ENCODE measurements around the gene CCDC7. TPM values are rescaled to one million over a fixed set of nuclear protein-coding genes. Genes with fewer than 3 reads are reported as not detected.

Gene CCDC7
- total RNA-seq, 1 experiment from 2014 or later, result 7.4 TPM

DNA sequence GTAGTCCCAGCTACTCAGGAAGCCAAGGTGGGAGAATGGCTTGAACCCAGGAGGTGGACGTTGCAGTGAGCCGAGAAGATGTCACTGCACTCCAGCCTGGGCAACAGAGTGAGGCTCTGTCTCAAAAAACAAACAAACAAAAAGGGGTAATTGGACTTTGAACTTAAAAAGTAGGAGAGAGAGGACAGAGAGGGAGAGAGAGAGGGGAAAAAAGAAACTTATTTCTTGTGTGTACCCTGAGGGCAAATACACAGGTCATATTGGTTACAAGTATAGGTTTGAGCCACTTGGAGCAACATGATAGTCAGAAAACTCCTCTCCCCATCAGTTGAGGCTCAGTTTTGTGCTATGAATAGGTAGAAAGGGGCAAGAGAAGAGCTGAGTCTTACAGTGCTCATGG is 42.8 kb upstream of the CCDC7 start:
- H3K27me3 Mint-ChIP-seq (ENCODE audit: unreplicated experiment), result no peaks in the 10 kb centered on the region
- peaks cover 10% of the 10 kb centered on the region for H3K4me1 Mint-ChIP-seq (ENCODE audit: low read depth, unreplicated experiment)
- intact Hi-C loops (cut with micrococcal nuclease; ENCODE audit: unreplicated experiment), result no loop called here
- no peak overlapping the region for H3K4me3 Mint-ChIP-seq (ENCODE audit: low read depth, unreplicated experiment)
- H3K36me3 Mint-ChIP-seq (ENCODE audit: insufficient read depth, unreplicated experiment), result no peaks in the 10 kb centered on the region
- no peak overlapping the region for H3K27ac Mint-ChIP-seq (ENCODE audit: unreplicated experiment)
- no peak for TF ChIP-seq CTCF (IDR thresholded peaks at IDR 0.05; ENCODE audit: unreplicated experiment)
- no peak for DNase-seq
- H3K9me3 Mint-ChIP-seq (ENCODE audit: low read depth, unreplicated experiment), result no peaks in the 10 kb centered on the region
- CTCF ChIA-PET, result interaction anchor here (0.6 kb wide), 1 partner anchor 101 kb away, joined by 3 read pairs; no protein-coding TSS in a partner anchor
- BruUV-seq (replicated peaks), result no TSS peak

- DNase-seq, result no peak
- intact Hi-C loops (cut with micrococcal nuclease; ENCODE audit: unreplicated experiment), result no loop called here
- H3K4me1 Mint-ChIP-seq (ENCODE audit: low read depth, unreplicated experiment), result peaks cover 11% of the 10 kb centered on the region
- no peaks in the 10 kb centered on the region for H3K9me3 Mint-ChIP-seq (ENCODE audit: low read depth, unreplicated experiment)
- H3K36me3 Mint-ChIP-seq (ENCODE audit: insufficient read depth, unreplicated experiment), result no peaks in the 10 kb centered on the region
- H3K27ac Mint-ChIP-seq (ENCODE audit: unreplicated experiment), result no peak overlapping the region
- CTCF ChIA-PET, result interaction anchor here (0.7 kb wide), 1 partner anchor 67 kb away, joined by 3 read pairs; no protein-coding TSS in a partner anchor
- H3K27me3 Mint-ChIP-seq (ENCODE audit: unreplicated experiment), result no peaks in the 10 kb centered on the region
- no TSS peak for BruUV-seq (replicated peaks)
- H3K4me3 Mint-ChIP-seq (ENCODE audit: low read depth, unreplicated experiment), result no peak overlapping the region
- TF ChIP-seq CTCF (IDR thresholded peaks at IDR 0.05; ENCODE audit: unreplicated experiment), result no peak
Measured at GRCh38 chr10:32408690-32409089, 37.2 kb upstream of the CCDC7 start.

DNA sequence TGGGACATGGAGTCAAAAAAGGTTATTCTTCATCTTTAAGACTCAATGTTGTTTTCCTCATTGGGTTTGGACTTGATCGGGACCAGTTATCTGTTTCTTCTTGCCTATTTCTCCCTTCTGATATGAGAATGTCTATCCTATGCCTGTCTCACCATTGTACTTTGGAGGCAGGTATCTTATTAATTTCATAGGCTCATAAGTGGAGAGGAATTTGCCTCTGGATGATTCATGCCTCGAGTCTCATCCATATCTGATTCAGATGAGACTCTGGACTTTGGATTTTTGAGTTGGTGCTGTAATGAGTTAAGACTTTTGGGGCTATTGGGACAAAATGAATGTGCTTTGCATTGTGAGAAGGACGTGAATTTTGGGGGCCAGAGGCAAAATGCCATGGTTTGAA is 36.2 kb upstream of the CCDC7 start:
- Mint-ChIP-seq H3K36me3 (ENCODE audit: insufficient read depth, unreplicated experiment) (no peaks in the 10 kb centered on the region), H3K27me3 (ENCODE audit: unreplicated experiment) (no peaks in the 10 kb centered on the region), H3K9me3 (ENCODE audit: low read depth, unreplicated experiment) (no peaks in the 10 kb centered on the region), H3K4me1 (ENCODE audit: low read depth, unreplicated experiment) (peaks cover 13% of the 10 kb centered on the region), H3K27ac (ENCODE audit: unreplicated experiment) (no peak overlapping the region), H3K4me3 (ENCODE audit: low read depth, unreplicated experiment) (no peak overlapping the region)
- CTCF ChIA-PET, result no interaction called here
- no peak for DNase-seq
- TF ChIP-seq CTCF (IDR thresholded peaks at IDR 0.05; ENCODE audit: unreplicated experiment), result no peak
- BruUV-seq (replicated peaks), result no TSS peak
- intact Hi-C loops (cut with micrococcal nuclease; ENCODE audit: unreplicated experiment), result no loop called here

- no TSS peak for BruUV-seq (replicated peaks)
- Mint-ChIP-seq H3K4me3 (ENCODE audit: low read depth, unreplicated experiment) (no peak overlapping the region), H3K36me3 (ENCODE audit: insufficient read depth, unreplicated experiment) (no peaks in the 10 kb centered on the region), H3K27me3 (ENCODE audit: unreplicated experiment) (no peaks in the 10 kb centered on the region), H3K9me3 (ENCODE audit: low read depth, unreplicated experiment) (no peaks in the 10 kb centered on the region), H3K27ac (ENCODE audit: unreplicated experiment) (no peak overlapping the region), H3K4me1 (ENCODE audit: low read depth, unreplicated experiment) (peaks cover 13% of the 10 kb centered on the region)
- intact Hi-C loops (cut with micrococcal nuclease; ENCODE audit: unreplicated experiment), result no loop called here
- CTCF ChIA-PET, result no interaction called here
- TF ChIP-seq CTCF (IDR thresholded peaks at IDR 0.05; ENCODE audit: unreplicated experiment), result no peak
- no peak for DNase-seq
Measured at GRCh38 chr10:32410569-32410968, 35.4 kb upstream of the CCDC7 start.

Measured in Calu3 (cell line).